Measurements from ENCODE around the gene BRME1.

Gene BRME1

DNA sequence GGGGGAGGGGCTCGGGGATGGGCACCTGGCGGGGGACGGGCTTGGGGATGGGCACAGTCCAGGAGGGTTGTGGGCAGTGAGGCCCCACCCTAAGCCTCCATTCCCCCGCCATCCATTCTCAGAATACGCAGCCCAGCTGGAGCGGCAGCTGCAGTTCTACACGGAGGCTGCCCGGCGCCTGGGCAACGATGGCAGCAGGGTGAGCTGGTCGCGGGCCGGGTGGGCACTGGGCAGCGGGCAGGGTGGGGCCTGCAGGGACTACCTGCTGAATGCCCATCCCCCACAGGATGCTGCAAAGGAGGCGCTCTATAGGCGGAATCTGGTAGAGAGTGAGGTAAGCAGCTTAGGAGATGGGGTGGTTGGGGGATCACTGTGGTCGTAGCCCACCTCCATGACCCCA, 24.0 kb upstream of the BRME1 start:
- WGBS (ENCODE audit: extremely low coverage, insufficient coverage, insufficient read length): no CpG with 5 or more reads among the region's 17 CpGs
- H3K4me1 ChIP-seq (ENCODE audit: control insufficient read depth in 1 of 2, insufficient read depth in 2 of 2, low read length in 2 of 2): no peaks in the 10 kb centered on the region

DNA sequence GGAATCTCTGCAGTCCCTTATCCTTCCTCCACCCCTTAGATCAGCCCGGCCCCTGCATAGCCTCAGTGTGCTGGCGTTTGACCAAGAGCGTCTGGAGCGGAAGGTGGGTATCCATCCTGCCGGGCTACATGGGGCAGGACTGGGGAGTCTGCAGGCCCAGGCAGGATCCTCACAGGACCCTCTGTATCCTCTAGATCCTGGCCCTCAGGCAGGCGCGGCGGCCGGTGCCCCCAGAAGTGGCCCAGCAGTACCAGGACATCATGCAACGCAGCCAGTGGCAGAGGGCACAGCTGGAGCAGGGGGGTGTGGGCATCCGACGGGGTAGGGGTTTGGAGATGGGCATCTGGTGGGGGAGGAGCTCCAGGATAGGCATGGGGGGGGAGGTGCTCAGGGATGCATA, 23.4 kb upstream of the BRME1 start:
- WGBS (ENCODE audit: extremely low coverage, insufficient coverage, insufficient read length): no CpG with 5 or more reads among the region's 12 CpGs
- no peaks in the 10 kb centered on the region for H3K79me2 ChIP-seq (ENCODE audit: control insufficient read depth, insufficient read depth, low read length, poor library complexity)

More for the DNA sequence above, 24.0 kb upstream of the BRME1 start:
- Histone ChIP-seq H3K36me3 (ENCODE audit: control insufficient read depth in 1 of 2, insufficient read depth in 2 of 2, low read length in 2 of 2) (peaks cover 32 to 38% of the 10 kb centered on the region in 2 experiments), H2BK12ac (ENCODE audit: low read length) (no peak overlapping the region), H3K4ac (ENCODE audit: low read depth, low read length) (no peak overlapping the region), H3K27ac (ENCODE audit: low read depth, low read length) (no peak overlapping the region), H3K27me3 (ENCODE audit: insufficient read depth, low read length) (no peaks in the 10 kb centered on the region), H3K79me1 (ENCODE audit: low read length) (no peaks in the 10 kb centered on the region), H4K91ac (ENCODE audit: low read depth, low read length) (no peak overlapping the region), H4K12ac (ENCODE audit: low read depth, low read length) (no peak overlapping the region), H3K79me2 (ENCODE audit: control insufficient read depth, insufficient read depth, low read length, poor library complexity) (no peaks in the 10 kb centered on the region), H2AK5ac (ENCODE audit: low read length) (no peak overlapping the region), H3K9me3 (ENCODE audit: insufficient read depth, low read depth, low read length) (peaks cover 6% of the 10 kb centered on the region), H4K8ac (ENCODE audit: low read depth, low read length) (no peak overlapping the region), H2BK120ac (ENCODE audit: insufficient read depth, low read length, poor library complexity) (no peak overlapping the region), H2AFZ (ENCODE audit: insufficient read depth, low read length, poor library complexity) (no peak overlapping the region), H2BK5ac (ENCODE audit: low read depth, low read length, poor library complexity) (no peak overlapping the region), H3K9ac (ENCODE audit: low read length) (no peak overlapping the region), H3K18ac (ENCODE audit: low read length) (no peak overlapping the region), H3K23ac (ENCODE audit: low read length) (no peak overlapping the region), H3K14ac (ENCODE audit: low read length) (no peak overlapping the region), H3K4me3 (ENCODE audit: low read depth, low read length) (no peak overlapping the region), H3K4me2 (ENCODE audit: low read length) (no peak overlapping the region)
- DNase-seq: no peak

DNA sequence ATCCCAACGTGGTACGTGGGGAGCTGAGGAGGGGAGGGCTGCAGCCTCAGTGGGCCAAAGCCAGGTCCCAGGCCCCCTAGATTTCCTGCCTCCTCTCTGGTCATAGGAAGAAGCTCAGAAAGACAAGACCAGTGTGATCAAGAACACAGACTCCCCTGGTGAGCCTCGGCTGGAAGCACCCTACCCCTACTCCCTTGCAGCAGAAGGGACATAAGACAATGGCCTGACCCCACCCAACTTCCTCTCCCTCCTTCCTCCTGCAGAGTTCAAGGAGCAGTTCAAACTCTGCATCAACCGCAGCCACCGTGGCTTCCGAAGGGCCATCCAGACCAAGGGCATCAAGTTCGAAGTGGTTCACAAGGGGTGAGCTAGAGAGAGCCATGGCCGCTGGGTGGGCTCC, 20.8 kb upstream of the BRME1 start:
- Histone ChIP-seq H4K12ac (ENCODE audit: low read depth, low read length) (no peak overlapping the region), H3K79me1 (ENCODE audit: low read length) (no peaks in the 10 kb centered on the region), H3K4me1 (ENCODE audit: control insufficient read depth in 1 of 2, insufficient read depth in 2 of 2, low read length in 2 of 2) (no peaks in the 10 kb centered on the region), H3K36me3 (ENCODE audit: control insufficient read depth in 1 of 2, insufficient read depth in 2 of 2, low read length in 2 of 2) (peaks cover 45 to 58% of the 10 kb centered on the region in 2 experiments), H3K79me2 (ENCODE audit: control insufficient read depth, insufficient read depth, low read length, poor library complexity) (no peaks in the 10 kb centered on the region), H2BK12ac (ENCODE audit: low read length) (no peak overlapping the region), H3K9me3 (ENCODE audit: insufficient read depth, low read depth, low read length) (peaks cover 1% of the 10 kb centered on the region), H3K9ac (ENCODE audit: low read length) (no peak overlapping the region), H2AFZ (ENCODE audit: insufficient read depth, low read length, poor library complexity) (no peak overlapping the region), H4K91ac (ENCODE audit: low read depth, low read length) (no peak overlapping the region), H3K18ac (ENCODE audit: low read length) (no peak overlapping the region), H2AK5ac (ENCODE audit: low read length) (no peak overlapping the region), H3K4me2 (ENCODE audit: low read length) (no peak overlapping the region), H2BK5ac (ENCODE audit: low read depth, low read length, poor library complexity) (no peak overlapping the region), H3K23ac (ENCODE audit: low read length) (no peak overlapping the region), H3K4ac (ENCODE audit: low read depth, low read length) (no peak overlapping the region), H3K27ac (ENCODE audit: low read depth, low read length) (no peak overlapping the region), H2BK120ac (ENCODE audit: insufficient read depth, low read length, poor library complexity) (no peak overlapping the region), H3K4me3 (ENCODE audit: low read depth, low read length) (no peak overlapping the region), H3K27me3 (ENCODE audit: insufficient read depth, low read length) (no peaks in the 10 kb centered on the region), H3K14ac (ENCODE audit: low read length) (no peak overlapping the region), H4K8ac (ENCODE audit: low read depth, low read length) (no peak overlapping the region)
- WGBS (ENCODE audit: extremely low coverage, insufficient coverage, insufficient read length): no CpG with 5 or more reads among the region's 8 CpGs
- DNase-seq: no peak

More for the DNA sequence above, 23.4 kb upstream of the BRME1 start:
- no peaks in the 10 kb centered on the region for H3K27me3 ChIP-seq (ENCODE audit: insufficient read depth, low read length)
- H3K79me1 ChIP-seq (ENCODE audit: low read length): no peaks in the 10 kb centered on the region
- no peak for DNase-seq
- H3K9me3 ChIP-seq (ENCODE audit: insufficient read depth, low read depth, low read length): peaks cover 1% of the 10 kb centered on the region
- H3K36me3 ChIP-seq (ENCODE audit: control insufficient read depth in 1 of 2, insufficient read depth in 2 of 2, low read length in 2 of 2): peaks cover 35 to 41% of the 10 kb centered on the region in 2 experiments
- no peak overlapping the region for H3K23ac ChIP-seq (ENCODE audit: low read length)
- no peak overlapping the region for H2AFZ ChIP-seq (ENCODE audit: insufficient read depth, low read length, poor library complexity)
- H3K4ac ChIP-seq (ENCODE audit: low read depth, low read length): no peak overlapping the region
- no peak overlapping the region for H2BK5ac ChIP-seq (ENCODE audit: low read depth, low read length, poor library complexity)
- no peak overlapping the region for H3K18ac ChIP-seq (ENCODE audit: low read length)
- H4K12ac ChIP-seq (ENCODE audit: low read depth, low read length): no peak overlapping the region
- H3K4me1 ChIP-seq (ENCODE audit: control insufficient read depth in 1 of 2, insufficient read depth in 2 of 2, low read length in 2 of 2): no peaks in the 10 kb centered on the region
- no peak overlapping the region for H2AK5ac ChIP-seq (ENCODE audit: low read length)
- no peak overlapping the region for H3K4me2 ChIP-seq (ENCODE audit: low read length)
- H3K9ac ChIP-seq (ENCODE audit: low read length): no peak overlapping the region
- H3K4me3 ChIP-seq (ENCODE audit: low read depth, low read length): no peak overlapping the region
- H2BK120ac ChIP-seq (ENCODE audit: insufficient read depth, low read length, poor library complexity): no peak overlapping the region
- H2BK12ac ChIP-seq (ENCODE audit: low read length): no peak overlapping the region
- H3K14ac ChIP-seq (ENCODE audit: low read length): no peak overlapping the region
- no peak overlapping the region for H4K91ac ChIP-seq (ENCODE audit: low read depth, low read length)
- no peak overlapping the region for H3K27ac ChIP-seq (ENCODE audit: low read depth, low read length)
- no peak overlapping the region for H4K8ac ChIP-seq (ENCODE audit: low read depth, low read length)

DNA sequence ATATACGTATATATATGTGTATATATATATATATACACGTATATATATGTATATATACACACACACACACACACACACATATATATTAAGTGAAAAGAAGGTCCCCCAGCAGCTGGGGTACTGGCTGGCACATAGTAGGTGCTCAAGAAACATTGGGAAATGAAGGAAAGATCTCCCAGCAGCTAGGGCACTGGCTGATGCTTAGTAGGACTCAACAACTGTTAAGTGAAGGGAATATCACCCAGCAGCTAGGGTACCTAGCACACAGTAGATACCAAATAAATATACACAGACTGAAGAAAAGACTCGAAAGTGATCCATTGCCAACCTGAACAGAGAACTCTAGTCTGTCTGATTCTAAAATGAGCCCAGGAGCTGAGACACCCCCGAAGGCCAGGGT, 20.1 kb upstream of the BRME1 start:
- Histone ChIP-seq H4K12ac (ENCODE audit: low read depth, low read length) (no peak overlapping the region), H2AK5ac (ENCODE audit: low read length) (no peak overlapping the region), H2BK5ac (ENCODE audit: low read depth, low read length, poor library complexity) (no peak overlapping the region), H3K18ac (ENCODE audit: low read length) (no peak overlapping the region), H3K14ac (ENCODE audit: low read length) (no peak overlapping the region), H3K4me2 (ENCODE audit: low read length) (no peak overlapping the region), H3K4me3 (ENCODE audit: low read depth, low read length) (no peak overlapping the region), H3K27me3 (ENCODE audit: insufficient read depth, low read length) (no peaks in the 10 kb centered on the region), H3K4ac (ENCODE audit: low read depth, low read length) (no peak overlapping the region), H3K23ac (ENCODE audit: low read length) (no peak overlapping the region), H3K4me1 (ENCODE audit: control insufficient read depth in 1 of 2, insufficient read depth in 2 of 2, low read length in 2 of 2) (no peaks in the 10 kb centered on the region), H4K91ac (ENCODE audit: low read depth, low read length) (no peak overlapping the region), H3K79me1 (ENCODE audit: low read length) (no peaks in the 10 kb centered on the region), H3K27ac (ENCODE audit: low read depth, low read length) (no peak overlapping the region), H2BK120ac (ENCODE audit: insufficient read depth, low read length, poor library complexity) (no peak overlapping the region), H3K36me3 (ENCODE audit: control insufficient read depth in 1 of 2, insufficient read depth in 2 of 2, low read length in 2 of 2) (peaks cover 44 to 64% of the 10 kb centered on the region in 2 experiments), H3K79me2 (ENCODE audit: control insufficient read depth, insufficient read depth, low read length, poor library complexity) (no peaks in the 10 kb centered on the region), H2BK12ac (ENCODE audit: low read length) (no peak overlapping the region), H2AFZ (ENCODE audit: insufficient read depth, low read length, poor library complexity) (no peak overlapping the region), H3K9me3 (ENCODE audit: insufficient read depth, low read depth, low read length) (peaks cover 2% of the 10 kb centered on the region), H3K9ac (ENCODE audit: low read length) (no peak overlapping the region), H4K8ac (ENCODE audit: low read depth, low read length) (no peak overlapping the region)
- WGBS (ENCODE audit: extremely low coverage, insufficient coverage, insufficient read length): no CpG with 5 or more reads among the region's 4 CpGs
- DNase-seq: no peak
